Tibial nerve (tissue), 4 donors: ENCODE results near the gene KCNH1.

Experiments used
- EP300 ChIP-seq, 2 donors: sonication (generic); formaldehyde crosslinking; IDR thresholded peaks; one replicate each; pipeline ENCODE4 v1.6.1; 2017; ENCODE audit warnings: antibody characterized with exemption in 2 of 2, mild to moderate bottlenecking in 1 of 2
- TF ChIP-seq, protein P1 (sequence below), 5 experiments: fragments of 200-600 bp in 3 of 5; fragments of 450-650 bp in 2 of 5; sonication (generic) in 3 of 5; IDR thresholded peaks; one replicate each; pipeline ENCODE4 v1.5.1; 2016 to 2019; ENCODE audit warnings: antibody characterized with exemption in 5 of 5, mild to moderate bottlenecking in 3 of 5, moderate library complexity in 2 of 5

DNA sequence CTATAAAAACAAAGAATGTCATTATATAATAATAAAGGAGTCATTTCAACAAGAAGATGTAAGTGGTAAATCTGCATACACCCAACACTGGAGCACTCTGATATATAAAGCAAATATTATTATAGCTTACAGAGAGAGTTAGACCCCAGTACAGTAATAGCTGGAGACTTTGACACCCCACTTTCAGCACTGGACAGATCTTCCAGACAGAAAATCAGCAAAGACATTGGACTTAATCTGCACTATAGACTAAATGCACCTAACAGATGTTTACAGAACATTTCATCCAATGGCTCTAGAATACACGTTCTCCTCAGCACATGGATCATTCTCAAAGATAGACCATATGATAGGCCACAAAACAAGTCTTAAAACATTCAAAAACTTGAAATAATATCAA lies 20.0 kb upstream of the KCNH1 start:
- TF ChIP-seq, protein P1, sequence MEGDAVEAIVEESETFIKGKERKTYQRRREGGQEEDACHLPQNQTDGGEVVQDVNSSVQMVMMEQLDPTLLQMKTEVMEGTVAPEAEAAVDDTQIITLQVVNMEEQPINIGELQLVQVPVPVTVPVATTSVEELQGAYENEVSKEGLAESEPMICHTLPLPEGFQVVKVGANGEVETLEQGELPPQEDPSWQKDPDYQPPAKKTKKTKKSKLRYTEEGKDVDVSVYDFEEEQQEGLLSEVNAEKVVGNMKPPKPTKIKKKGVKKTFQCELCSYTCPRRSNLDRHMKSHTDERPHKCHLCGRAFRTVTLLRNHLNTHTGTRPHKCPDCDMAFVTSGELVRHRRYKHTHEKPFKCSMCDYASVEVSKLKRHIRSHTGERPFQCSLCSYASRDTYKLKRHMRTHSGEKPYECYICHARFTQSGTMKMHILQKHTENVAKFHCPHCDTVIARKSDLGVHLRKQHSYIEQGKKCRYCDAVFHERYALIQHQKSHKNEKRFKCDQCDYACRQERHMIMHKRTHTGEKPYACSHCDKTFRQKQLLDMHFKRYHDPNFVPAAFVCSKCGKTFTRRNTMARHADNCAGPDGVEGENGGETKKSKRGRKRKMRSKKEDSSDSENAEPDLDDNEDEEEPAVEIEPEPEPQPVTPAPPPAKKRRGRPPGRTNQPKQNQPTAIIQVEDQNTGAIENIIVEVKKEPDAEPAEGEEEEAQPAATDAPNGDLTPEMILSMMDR (IDR thresholded peaks at IDR 0.05) = no peak
- no peak for TF ChIP-seq EP300 (IDR thresholded peaks at IDR 0.05)
